HG03139 (cell line): Measurements from ENCODE around the gene KCP.

Experiments used
- ATAC-seq: cut with Tn5 transposase; IDR thresholded peaks from one replicate; pipeline ENCODE4 v1.9.1; 2021; ENCODE audit not compliant: unreplicated experiment

KCP gene

DNA sequence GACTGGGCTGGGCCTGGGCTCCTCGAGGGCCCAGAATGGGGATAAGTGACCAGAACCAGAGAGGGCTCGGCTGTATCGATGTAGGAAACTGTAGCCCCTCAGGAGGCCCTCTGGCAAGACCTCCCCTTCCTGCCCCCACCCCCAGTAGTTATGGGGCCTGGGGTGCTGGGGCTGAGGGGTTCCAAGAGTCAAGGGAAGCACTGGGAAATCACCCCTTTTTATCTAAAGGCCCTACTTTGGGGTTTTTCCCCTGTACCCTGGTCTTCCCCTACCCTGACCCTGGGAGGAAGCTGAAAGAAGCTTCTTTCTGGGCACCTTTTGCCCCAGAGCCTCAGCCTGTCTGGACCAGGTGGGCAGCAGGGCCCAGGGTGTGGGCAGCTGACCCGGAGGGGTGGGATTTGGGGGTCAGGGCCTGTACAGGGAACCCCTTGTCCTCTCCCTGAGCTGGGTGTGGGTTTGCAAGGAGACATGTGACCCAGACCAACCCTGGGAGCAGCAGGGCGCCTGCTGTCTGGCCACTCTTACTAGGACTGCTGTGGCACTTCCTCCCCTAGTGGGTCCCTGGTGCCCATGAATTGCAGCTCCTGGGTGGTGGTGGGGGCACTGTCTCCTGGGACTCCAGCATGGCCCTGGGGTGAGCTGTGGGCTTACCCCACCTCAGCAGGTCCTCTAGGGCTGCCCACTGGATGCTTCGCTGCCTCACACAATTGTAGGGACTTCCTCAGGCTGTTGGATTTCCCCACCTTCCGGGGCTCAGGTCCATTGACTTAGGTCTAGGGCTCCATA is 28.8 kb upstream of the KCP start:
- ATAC-seq: no peak

DNA sequence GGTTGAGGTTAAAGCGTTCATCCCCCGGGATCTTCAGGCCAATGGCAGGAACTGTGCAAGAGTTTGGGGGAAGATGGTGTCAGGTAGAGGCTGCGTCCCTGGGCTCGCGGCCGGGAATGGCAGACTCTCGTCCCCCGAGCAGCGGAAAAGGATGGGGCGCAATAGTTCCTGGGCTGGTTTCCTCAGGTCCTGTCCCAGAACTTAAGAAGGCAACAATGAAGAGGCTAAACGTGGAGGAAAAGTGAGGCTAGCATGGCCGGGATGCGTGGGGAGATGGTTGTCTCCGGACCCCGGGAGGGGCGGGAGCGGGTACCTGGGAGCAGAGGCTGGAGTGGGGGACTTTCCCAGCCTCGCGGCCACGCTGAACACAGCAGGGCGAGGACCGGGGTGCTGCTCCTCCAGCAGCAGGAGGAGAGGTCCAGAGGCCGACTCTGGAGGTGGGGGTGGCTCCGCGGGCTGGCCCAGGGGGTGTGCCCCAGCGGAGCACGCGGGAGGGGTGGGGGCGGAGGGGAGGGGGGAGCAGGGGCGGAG is 28.1 kb upstream of the KCP start:
- ATAC-seq: no peak

DNA sequence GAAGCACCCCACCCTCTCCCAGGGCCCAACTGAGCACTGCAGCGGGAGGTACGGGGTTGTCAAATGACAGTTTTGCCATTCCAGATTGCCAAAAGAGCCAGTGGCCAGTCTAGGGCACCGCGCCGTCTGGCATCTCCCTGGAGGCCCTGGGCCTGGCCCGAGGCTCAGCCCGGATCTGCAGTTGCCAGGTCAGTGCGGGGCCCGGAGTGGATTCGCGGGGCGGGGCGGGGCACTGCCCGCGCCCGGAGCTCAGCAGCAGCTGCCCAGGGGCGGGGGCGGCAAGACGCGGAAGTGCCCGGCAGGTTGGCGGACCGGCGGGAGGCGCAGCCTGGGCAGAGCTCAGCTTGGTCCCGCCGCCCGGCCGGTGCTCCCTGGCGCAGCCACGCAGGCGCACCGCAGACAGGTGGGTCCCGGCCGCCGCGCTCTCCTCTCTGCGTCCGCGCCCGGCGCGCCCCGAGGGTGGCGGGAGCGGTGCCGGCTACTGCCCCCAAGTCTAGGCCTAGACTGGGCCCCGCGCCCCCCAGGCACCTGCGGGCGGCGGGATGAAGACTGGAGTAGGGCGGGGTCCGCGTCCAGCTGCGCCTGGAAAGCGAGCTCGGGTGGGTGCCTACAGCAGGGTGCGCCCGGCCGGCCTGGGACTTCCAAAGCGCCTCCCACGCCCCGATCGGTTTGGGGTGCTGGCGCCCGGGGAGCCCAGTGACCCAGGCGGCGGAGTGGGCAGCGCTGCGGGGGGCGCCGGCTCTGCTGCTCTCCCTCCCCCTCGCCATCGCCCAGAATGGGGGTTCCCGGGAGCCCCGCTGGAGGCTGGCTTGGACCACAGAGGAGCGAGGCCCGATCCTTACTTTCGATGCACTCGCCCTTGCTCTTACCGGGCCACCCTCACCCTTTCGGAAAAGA is 27.4 kb upstream of the KCP start, which contains the start of gene IRF5:
IRF5 (plus strand) TSS at position 281 of the 897 bp plus-strand sequence. CDS start 4,155 bp downstream, outside the sequence.
- no peak for ATAC-seq

DNA sequence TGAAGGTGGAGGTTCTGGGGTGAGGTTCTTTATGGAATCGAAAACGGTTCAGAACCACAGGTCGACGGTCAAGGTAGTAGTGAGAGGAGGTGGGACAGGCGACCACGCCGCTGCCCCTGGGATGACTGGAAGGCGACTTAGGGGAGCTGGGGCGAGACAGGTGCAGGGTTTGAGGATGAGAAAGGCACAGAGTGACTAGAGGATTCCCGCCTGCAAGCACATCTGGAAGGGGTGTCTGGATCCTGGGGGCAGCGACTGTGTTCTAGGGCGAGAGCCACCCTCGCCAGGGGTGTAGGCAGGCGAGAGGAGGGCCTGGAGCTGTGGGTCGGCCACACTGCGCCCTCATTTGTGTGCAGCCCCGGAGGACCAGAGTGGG is 26.8 kb upstream of the KCP start:
- no peak for ATAC-seq

DNA sequence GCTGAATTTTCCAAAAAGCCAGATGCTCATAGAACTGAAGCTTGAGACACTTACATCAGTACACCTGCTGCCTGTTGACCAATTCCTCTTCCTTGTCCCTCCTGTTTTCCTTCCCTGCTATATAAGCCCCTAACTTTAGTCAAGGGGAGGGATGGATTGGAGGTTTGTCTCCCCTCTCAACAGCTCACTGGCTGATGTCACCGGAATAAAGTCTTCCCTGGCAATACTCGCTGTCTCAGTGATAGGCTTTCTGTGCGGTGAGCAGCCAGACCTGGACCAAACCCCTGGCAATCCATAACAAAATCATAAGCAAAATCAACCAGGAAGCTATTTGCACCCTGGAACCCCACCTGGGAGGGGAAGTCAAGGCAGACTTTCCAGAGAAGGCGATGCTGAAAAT is 26.3 kb upstream of the KCP start:
- no peak for ATAC-seq

DNA sequence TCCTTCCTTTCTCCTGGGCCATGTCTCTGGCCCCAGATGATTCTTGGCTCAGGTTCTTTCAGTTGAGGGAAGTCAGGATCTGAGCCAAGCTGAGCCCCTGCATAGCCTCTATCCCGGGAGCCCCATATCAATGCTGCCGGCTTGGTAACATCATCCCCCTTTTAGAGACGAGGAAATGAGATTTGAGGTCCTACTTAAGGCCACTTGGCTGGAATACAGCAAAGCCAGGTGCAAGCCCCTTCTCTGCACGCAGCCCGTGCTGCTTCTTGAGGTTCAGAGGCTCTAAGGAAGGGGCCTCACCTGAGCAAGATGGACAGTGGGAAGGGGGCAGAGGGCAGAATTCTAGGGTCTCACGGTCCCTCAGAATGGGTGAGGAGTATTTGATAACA is 24.8 kb upstream of the KCP start:
- no peak for ATAC-seq

DNA sequence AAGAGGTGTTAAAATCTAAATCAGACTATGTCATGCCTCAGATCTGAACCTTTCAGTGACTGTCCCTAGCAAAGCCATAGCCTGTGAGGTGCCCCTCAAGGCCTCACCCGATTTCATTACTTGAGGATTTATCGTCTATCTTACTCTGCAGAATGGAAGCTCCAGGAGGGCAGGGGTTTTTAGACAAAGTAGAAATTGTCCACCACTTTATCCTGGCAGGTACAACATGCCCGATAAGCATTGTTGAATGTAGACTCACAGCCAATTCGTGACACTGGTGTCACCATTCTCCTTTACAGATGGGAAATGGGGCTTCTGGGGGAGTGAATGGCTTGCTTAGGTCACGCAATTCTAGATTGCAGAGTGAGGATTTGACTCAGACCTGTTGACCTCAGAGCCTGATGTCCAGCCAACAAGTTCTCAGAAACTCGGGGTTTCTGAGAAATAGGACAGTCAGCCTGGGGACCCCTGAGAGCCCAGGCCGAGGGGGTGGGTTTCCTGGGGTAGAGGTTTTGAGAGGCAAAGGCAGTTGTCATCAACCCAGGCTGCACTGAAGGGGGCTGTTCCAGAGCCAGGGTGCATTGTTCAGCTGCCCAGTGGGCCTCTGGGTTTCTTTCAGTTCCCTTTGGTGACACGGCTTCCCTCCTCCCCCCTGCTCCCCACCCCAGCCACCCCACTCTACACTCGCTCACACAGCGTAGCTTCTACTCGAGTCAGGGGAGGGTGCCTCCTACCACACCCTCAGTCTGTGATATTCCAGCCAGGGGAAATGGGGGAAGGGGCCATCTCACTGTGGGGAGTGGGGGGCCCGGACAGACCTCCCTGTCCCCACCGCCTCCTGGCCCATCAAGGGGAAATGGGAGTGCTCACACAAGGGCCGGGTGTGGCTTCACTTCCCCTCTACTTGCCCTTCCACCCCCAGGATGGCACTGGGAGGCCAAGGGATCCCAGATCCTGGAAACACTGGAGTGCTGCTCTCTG is 24.1 kb upstream of the KCP start:
- ATAC-seq: peak; percentile 36

DNA sequence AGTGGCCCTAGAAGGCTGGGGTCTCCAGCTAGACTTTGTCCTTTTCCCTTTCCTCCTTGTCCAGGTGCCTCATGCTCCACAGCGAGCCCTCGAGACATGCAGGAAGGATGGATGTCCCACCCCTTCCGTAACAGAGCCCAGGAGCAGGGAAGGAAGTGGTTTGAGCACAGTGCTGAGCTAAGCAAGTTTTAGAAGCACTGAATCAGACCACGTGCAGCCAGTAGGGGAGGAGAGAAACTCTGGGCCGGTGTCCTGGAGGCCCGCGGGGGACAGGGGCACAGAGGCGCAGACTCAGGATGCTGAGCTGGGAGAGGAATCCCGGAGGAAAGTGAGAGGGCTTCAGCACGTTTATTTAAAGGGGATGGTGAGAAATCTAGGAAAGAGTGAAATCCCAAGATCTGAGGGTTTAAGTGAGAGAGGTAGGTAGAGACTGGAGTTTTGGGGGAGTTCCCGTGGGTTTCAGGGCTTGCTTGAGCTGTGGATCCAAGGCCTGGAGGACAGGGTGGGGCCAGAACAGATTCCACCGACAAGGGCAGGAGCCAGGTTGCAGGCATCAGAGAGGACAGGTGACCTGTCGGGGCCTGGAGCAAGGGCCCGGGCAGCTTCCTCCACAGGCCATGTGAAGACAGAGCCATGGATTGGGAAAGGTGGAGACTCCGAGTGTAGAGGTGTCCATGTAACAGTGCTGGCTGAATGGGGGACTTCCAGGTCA is 22.8 kb upstream of the KCP start:
- ATAC-seq: peak; percentile 36

DNA sequence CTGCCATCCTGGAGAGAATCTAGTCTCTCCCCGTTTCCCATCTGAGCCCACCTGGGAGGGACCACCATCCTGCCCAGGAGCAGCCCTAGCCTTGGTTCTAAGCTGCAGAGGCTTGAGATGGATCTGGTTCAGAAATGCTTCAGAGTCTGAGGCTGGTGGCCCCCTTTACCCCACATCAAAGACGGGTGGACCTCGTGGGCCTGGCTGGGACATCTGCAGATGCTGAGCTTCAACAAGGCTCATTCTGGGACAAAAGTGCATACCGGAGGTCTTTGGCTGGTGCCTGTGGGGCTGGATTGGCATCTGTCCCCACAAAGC is 22.3 kb upstream of the KCP start:
- ATAC-seq: no peak

DNA sequence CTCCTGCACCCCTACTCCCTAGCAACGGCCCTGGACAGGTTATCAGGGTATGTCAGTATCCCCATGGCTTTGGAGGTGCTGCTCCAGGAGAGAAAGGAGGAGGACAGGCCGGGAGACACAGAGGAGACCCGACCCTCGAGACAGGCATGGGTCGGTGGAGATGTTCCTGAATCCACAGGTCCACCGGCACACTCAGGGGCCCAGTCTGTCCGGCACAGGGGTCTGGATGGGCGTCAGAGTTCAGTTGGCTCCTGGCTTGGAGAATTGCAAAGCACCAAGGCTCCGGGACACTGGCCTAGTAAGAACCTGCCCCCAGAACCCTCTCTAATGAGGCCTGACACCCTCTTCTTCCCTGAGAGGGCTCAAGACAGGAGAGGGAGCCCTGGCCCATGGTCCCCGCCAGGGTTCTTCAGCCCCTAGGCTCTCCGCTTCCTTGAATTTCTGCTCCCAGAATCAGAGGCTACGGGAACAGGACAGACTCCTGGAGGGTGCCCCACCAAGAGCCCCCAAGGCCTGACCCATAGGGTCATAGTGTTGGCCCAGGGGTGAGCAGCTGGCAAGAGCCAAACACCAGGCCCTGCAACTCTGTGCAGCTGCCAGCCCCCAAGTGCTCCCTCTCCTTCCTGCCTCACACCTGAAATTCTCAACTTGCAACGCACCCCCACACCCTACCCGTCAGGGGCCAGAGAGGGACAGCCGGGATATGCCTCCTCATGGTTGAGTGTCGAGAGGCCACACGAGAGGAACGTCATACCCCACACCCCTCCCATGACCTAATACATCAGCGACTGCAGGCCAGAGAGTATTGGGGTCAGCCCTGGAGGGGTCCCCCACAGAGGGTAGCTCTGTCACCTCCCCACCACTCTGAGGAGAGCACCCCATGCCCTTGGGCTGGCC is 21.7 kb upstream of the KCP start:
- ATAC-seq: no peak

DNA sequence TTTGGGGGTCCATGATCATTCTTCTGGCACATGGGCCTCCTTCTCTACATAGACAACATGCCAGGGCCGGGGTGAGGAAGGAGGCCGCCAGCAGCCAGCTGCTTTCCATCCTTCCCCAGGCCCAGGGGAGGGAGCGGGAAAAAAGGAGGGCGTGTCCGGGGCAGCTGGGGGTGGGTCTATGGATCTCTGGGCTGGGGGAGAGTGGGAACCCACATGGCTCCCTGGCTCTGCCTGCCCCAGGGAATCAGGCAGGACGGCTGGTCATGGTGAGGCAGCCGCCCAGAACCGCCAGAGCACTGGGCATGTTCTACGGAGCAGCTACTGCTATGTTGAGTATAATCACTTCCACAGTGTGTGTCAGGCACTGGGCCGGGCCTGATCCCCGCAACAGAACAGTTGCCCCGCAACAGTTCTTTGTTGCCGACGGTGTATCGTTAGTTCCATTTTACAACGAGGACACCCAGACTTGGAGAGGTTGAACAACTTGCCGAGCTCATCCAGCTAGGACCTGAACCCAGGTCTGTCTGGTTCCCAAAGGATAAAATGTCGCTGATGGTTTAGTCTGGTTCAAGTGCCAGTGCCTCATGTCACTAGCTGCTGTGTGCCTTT is 20.8 kb upstream of the KCP start:
- no peak for ATAC-seq

DNA sequence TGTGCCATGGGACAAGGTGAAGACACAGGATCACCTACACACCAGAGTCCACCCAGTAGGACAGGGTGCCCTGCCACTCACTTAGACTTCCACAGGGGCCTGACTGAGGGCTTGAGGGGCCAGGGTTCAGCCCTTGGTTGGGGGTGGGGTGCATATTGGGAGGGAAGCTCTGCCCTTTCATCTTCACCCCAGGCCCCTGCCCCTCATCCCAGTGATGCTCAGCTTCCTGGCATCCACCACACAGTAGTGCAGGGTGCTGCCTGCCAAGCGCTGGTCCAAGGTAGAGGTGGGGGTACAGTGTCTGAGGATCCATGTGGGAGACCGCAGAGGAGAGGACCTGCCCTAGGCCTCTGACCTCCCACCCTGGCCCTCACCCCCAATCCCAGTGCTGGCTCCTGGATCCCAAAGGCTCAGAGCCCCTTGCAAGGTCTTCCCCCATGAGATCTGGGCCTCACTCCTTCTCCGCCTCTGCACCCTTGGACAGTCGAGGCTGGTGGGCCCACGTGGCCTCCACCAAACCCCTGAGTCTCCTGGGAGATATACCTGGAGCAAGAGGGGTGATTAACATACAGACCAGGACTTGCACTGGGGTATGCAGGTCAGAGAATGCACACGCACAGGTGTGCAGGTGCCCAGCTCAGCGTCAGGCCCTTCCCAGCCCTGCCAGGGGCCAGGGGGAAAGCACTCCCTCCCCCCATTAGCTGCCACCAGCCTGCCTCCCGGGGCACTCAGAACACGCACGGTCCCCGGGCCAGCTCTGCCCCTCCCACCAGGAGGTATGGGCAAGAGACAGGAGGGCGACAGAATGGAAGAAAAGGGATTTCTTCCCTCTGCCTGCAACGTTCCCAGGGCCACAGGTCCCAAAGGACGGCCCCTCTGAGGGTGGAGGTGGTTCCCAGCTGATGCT is 18.6 kb upstream of the KCP start:
- no peak for ATAC-seq

DNA sequence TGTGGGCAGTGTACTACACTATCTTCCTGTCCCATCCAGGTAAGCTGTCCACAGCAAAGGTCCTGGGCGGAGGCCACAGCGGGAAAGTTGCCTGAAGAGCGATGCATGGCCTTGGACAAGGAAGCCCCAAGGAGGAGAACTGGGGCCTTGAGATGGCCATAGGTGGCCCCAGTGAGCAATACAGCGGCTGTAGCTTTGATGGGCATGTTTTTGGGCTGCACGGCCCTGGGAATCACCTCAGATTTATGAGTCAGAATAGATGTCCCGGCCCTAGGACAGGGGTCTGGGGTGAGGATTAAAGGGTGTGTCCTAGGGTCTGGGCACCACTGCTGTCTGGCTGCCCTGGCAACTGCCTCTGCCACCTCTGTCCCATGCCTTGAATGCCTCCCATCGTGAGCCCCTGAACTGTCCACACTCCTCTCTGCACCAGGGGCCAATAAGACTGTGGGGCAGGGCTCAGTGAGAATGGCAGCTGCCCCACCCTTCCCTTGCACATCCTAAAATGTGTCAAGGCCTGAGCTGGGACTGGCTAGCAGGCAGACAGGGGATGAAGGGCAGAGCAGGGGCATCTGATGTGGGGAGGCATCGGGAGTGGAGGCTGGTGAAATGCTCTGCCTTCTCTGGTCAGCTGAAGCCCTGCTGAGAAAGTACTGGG is 17.8 kb upstream of the KCP start:
- no peak for ATAC-seq

DNA sequence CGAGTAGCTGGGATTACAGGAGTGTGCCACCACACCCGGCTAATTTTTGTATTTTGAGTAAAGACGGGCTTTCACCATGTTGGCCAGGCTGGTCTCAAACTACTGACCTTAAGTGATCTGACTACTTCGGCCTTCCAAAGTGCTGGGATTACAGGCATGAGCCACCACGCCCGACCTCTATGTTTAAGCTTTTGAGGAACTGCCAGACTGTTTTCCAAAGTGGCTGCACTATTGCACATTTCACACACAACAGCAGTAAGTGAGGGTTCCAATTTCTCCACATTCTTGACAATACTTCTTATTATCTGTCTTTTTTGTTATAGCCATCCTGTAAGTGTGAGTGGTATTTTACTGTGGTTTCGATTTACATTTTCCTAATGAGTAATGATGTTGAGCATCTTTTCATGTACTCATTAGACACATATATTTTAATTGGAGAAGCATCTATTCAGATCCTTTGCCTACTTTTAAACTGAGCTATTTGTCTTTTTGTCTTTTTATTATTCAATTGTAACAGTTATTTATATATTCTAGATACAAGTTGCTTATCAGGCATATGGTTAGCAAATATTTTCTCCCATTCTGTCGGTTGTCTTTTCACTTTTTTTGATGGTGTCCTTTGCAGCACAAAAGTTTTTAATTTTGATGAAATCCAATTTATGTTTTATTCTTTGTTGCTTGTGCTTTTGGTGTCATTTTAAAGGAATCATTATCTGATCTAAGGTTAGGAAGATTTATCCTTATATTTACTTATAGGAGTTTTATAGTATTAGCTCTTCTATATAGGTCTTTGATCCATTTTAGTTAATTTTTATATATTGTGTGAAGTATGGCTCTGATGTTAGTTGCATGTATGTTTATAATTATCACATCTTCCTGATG is 14.4 kb upstream of the KCP start:
- ATAC-seq: no peak

DNA sequence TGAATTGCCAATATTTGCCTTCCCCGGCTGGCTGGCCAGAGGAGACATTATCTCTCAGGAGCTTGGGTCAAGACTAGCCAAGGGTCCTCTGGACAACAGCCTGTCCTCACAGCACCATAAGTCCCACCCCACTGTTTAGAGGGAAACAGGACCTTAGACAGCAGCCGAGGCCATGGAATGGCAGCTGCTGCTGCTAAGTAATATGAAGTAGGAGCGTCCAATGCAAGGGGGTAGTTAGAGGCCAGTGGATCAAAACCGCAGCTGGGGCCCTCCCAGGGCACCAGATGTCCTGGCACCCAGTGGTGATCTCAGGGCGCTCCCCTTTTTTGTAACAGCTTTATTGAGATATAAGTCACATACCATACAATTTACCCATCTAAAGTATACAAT is 12.9 kb upstream of the KCP start:
- no peak for ATAC-seq
